HG03460 (cell line): ENCODE results near the gene MAP3K12.

Experiments
- ATAC-seq: cut with Tn5 transposase; IDR thresholded peaks from one replicate; pipeline ENCODE4 v1.9.1; 2021; ENCODE audit not compliant: unreplicated experiment

The MAP3K12 gene

DNA sequence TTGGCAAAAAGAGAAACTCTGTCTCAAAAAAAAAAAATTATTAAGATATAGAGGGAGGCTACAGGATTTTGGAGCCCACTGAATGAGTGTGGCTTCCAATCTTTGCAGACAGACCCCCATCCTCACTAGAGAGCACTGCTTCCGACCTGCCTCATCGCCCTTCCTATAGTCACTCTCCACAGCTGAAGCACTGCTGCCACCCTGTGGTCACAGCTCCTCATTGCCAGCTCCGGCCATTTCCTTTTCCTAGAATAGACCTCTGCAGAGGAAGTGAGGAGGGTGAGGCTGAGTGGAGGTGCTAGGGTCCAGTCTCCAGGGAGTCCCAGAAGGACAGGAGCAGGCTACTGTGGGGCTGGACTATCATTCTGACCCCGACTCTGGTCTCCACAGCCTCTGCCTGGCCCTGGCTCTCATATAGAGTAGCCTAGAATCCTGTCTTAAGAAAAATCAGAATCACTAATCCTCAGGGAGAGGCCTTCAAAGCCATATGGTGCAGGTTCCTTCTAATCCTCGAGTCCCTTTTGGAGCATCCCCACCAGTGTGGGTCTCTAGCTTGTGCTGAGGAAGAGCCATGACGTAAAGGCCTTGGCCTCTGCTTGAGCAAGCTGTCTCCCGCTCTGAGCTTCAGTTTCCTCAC, 9.4 kb upstream of the MAP3K12 start:
- peak; percentile 89 for ATAC-seq

DNA sequence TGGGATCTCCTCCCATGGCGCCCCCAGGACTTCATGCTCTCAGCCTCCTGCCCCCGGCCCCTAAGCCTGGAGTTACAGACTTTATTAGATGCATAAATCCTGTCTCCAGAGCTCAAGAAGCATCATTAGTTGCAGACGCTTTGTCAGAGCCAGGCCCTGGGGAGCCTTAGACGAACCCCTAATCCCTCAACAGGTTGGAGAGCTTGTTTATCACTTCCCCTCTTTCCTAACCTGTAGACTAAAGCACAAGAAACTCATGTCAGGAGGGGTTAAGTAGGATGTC, 8.3 kb upstream of the MAP3K12 start:
- ATAC-seq = no peak

DNA sequence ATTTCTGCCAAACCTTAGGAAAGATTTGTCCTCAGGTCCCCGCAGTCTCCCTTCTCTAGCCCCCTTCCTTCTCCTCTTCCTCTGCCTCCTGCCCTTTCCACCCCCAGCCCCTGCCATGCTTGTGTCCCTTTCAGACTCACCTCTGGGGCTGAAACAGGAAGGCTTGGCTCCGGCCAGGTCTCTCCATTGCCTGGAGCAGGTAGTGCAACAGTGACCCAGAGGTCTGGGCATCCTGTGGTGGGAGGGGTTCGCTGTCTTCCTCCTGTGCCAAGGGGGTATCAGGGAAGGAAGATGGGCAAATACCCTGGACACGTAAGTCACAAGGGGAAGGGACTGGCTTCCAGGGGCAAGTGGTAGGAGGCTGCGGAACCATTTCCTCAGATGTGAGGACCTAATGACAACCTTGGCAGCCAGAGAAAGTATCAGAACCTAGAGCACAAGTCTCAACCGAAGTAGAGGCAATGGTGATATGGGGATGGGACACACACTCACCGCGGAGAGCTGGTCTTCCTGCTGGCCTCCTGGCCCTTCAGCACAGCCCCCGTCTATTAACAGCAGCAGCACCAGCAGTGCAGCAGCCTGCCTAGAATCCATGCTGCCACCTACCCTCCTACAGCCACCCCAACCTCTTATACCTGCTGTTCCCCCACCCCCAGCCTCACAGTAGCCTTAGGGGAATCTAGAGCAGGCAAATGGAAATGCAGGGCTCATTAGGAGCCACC, 7.8 kb upstream of the MAP3K12 start, which contains the start of gene NPFF:
Gene NPFF, minus strand, starts transcription at position 604 of the 722 bp plus-strand sequence. Its CDS starts 10 bp downstream, at position 594.
- ATAC-seq = no peak

DNA sequence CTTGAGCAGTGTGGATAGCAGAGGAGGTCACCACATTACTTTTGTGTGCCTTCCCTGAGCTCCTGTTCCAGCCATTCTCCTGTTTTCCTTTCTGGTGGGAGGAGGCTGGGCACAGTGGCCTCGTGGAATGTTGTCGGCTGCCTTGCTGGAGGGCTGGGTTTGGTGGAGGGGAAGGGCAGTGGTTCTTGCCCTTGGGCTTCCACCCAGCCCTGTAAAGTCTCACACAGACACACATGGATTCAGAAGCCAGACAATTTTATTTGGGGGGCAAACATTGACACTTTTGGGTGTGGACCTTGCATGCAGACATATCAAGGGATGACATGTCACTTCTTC, 7.2 kb upstream of the MAP3K12 start:
- ATAC-seq = no peak

DNA sequence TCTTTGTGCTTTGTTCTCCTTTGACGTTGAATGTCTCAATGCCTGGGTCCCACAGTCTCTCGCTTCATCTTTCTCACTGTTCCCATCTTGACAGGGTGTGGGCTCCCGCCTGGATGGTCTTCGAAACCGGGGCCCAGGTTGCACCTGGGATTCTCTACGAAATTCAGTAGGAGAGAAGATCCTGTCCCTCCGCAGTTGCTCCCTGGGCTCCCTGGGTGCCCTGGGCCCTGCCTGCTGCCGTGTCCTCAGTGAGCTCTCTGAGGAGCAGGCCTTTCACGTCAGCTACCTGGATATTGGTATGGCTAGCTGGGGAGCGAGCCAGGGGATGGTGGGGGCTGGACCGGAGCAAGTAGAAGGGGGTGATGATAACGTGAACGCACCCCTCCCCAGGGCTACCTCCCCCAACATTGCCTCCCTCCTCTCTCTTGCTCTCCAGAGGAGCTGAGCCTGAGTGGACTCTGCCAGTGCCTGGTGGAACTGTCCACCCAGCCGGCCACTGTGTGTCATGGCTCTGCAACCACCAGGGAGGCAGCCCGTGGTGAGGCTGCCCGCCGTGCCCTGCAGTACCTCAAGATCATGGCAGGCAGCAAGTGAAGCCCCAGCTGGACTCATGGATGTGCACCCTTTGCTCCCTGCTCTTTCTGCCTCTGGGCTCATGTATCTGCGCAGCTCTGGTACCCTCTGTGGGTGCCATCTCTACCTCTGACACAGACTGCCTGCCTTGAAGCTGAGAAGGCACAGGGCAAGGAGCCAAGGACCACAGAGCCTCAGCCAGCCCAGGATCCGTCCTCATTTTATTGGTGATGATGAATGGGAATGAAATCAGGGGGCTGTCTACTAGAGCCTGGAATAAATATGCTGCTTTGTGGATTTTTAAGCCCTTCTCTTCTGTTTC, 6.5 kb upstream of the MAP3K12 start:
- ATAC-seq = no peak

DNA sequence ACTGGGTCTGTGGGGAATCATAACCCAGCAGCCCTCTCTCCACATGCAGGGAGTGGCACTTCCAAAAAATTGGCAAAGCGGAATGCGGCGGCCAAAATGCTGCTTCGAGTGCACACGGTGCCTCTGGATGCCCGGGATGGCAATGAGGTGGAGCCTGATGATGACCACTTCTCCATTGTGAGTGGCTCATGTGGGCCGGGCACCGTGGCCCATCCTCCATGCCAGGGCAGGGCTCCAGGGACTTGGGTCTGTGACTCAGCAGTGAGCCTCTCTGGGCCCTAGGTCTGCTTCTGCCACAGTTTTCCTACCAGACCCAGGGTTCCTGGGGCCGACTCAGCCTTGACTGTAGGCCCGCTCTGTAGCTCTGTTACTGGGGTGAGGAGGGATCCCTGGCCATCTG, 5.8 kb upstream of the MAP3K12 start:
- no peak for ATAC-seq

DNA sequence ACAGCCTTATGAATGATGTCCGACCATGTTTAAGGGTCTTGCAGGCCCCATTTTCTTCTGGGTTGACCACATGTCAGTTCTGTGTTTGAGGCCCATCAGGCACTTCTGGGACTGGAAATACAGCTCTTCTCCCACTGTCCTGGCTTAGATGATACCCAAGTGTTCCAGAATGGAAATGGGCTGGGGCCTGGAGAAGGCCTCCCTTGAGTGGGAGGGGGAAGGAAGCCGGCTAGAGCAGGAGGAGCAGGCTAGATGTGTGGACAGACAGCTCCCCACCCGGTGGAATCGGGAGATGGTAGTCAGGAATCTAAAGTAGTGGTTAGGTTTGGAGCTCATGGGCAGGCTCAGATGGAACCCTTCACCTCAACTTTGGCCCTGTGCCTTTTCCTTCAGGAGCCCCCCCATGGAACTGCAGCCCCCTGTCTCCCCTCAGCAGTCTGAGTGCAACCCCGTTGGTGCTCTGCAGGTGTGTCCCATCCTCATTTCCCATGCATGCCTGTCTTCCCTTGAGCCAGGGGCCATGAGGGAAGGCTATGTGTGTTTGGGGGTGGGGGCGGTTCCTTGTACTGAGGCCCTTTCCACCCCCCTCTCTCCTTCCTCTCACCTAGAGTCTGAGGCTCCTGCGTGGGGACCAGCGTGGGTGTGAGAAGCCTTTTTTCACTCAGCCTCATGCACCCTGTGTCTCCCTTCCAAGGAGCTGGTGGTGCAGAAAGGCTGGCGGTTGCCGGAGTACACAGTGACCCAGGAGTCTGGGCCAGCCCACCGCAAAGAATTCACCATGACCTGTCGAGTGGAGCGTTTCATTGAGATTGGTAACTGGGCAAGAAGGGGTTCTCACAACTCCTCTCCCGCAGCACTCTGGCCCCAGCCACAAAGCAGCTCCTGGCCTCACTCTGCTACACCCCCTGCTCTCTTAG, 5.0 kb upstream of the MAP3K12 start:
- ATAC-seq = no peak

DNA sequence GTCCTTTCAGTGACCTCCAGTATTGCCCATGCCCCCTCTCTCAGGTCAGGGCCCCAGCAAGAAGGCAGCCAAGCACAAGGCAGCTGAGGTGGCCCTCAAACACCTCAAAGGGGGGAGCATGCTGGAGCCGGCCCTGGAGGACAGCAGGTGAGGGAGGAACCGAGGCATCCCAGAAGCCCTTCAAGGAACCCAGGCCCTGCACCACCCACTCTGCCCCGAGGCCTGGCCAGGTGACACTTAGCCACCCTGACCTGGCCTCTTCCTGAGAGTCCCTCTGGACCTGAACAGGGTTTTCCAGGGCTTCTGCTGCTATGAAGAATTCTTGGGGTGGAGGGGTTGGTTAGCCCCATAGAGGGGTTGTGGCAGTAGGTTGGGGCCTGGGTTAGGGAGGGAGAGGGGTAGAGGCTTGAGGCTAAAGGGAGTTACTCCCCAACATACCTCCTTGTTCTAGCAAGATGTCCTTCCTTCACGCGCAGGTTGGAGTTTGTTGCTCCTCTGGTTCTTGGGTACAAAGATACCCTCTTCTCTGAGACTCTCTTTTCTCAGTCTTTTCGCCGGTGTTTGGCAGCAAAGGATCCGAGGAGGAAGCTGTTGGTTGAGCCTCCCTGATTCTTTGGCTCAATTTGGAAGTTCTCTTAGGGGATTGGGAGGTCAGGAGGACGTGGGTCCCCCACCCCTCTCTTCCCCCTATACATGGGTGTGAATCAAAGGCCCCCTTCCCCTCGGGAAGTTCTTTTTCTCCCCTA, 3.9 kb upstream of the MAP3K12 start:
- no peak for ATAC-seq

DNA sequence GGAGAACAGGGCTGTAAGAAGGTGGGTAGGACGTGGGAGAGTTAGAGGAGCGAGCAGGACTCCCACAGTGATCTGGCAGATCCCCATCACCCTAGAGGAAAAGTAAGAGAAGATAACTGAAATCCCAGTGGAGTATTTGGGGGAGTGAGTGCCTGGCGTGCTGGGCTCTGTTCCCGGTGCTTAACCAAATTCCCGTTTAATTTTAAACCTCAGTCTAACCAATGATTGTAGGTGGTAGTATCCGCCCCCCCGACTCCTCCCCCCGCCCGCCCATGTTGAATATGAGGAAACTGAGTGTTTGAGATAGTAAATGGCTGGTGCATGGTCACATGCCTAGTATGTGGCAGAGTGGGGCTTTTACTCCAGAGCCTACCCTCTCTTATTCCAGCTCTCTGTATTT, 3.1 kb upstream of the MAP3K12 start:
- no peak for ATAC-seq

DNA sequence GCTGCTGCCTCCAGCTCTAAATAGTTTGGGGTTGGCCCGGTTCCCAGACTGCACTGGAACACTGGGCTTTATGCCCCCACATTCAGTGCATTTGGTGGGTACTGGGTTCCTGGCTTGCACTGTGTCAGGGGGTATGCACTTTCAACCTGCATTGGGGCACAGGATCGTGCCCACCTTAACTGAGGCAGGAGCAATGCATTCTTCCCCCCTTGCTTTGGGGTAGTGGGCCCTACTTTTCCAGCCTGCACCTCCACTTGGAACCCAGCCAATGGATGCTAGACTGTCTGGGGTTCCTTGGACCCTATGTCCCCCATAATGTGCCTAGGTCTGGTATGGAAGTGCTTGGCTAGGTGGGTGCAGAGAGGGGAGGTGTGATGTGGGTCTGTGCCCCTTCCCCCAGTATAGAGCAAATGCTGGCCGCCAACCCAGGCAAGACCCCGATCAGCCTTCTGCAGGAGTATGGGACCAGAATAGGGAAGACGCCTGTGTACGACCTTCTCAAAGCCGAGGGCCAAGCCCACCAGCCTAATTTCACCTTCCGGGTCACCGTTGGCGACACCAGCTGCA, 2.4 kb upstream of the MAP3K12 start:
- ATAC-seq = no peak

DNA sequence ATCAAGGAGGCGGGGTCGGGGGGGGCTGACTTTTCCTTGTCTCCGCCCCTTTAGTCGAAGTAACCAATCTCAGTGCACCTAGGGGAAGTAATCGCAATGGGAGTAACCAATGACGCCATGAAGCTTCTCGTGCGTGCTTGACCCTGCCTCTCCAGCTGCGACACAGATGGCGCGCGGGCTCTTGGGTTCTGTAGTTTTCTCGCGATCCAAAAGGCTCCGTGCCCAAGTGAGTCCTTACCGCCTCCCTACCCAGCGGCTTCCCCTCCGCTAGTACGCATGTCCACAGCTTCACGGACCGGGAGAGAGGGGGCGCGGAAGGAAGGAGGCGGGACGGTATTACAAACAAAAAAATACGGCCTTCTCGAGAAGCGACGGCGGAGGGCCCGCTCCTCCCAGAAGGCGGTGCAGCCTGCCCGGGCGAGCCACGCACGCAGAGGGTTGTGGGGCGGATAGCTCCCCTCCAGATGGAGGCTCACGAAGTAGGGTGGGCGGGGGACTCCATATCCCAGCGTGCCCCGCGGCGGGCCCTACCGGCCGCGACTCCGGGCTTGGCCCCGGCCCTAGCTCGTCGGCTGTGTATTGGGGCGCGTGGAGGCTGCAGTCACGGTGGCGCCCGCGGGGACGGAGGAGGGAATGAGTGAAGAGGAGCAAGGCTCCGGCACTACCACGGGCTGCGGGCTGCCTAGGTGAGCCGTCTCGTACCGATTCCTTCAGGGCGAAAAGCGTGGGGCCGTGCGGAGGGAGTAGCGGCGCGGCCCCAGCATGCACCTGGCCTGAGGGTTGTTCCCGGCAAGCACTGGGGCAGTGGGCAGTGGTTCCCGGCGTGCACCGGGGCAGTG, 1.7 kb upstream of the MAP3K12 start, which contains the start of gene TARBP2:
Gene TARBP2, plus strand, starts transcription at position 508 of the 839 bp plus-strand sequence. Its CDS starts 126 bp downstream, at position 634.
- ATAC-seq = peak; percentile 79

DNA sequence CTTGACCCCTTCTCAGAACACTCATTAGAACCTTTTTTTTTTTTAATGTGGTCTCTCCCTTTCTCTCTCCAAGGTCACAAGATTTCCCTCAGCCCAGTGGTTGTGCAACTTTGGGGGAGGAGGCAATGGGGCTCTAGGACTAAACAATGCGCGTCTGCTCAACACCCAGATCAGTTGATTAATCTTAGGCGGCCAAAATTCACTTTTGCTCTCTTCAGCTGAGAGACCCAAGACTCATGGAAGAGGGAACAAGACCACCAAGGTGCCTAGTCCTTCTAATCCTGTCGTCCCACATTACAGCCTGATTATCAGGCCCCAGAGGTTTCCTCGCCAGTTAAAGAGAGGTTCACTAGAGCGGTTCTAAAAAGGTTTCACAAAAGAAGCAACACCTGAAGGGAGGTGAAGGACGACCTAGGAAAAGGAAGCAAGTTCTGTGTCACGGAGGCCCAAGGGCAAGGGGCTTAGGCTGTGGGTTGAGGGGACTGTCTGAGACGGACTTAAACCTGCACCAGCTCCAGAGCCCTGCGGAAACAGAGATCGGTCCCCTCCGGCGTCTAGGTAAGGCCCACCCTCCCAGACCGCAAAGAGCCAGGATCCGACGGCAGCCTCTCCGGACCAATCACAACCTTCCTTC, 1.0 kb upstream of the MAP3K12 start:
- ATAC-seq = no peak

DNA sequence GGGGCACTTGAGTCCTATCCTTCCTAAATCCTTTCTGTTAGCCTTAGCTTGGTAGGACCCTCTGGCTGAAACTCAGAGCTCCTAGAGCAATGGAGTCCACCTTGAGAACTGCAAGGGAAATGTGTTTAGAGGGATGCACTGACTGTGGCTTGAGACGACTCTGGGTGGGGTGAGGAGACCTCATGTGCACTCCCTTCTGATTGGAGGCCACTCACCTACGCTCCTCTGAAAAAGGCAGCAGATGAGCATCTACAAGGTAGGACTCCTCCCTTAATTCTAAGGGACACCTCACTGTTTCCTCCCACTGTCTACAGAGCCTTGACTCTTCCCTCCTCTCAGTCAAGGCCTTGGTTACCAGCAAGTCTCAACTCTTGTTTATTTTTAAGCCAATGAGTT, 1.0 kb downstream of the MAP3K12 start:
- no peak for ATAC-seq

DNA sequence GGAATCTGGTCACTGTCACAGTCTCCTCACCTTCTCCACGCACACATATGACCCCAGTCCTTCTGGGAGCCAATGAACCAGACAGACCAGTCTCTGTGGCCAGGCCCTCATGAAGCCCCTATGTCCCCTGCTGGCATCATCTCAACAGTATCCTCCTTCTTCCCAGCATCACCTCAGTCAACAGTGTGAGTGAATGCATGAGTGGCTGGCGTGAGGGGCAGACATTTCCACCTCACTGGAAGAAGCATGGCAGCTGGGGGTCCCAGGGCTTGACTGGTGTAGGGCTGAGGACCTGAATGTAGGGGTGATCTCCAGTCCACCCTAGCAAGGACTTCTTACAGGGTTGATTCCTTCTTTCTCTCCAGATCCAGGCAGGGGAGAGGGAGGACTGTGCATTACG, 1.8 kb downstream of the MAP3K12 start:
- ATAC-seq = no peak

DNA sequence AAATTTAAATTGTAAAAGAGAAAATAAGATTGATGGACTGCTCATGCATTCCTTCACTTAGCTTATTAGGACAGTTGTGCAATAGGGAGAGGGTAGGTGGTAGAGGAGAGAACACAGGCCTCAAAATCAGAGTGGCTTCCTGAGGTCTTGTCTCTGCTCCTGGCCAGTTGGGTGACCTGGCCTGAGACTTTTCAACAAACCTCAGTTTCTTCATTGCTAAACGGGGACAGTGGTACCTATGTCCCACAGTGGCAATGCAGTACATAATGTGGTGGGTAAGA, 2.6 kb downstream of the MAP3K12 start:
- no peak for ATAC-seq

DNA sequence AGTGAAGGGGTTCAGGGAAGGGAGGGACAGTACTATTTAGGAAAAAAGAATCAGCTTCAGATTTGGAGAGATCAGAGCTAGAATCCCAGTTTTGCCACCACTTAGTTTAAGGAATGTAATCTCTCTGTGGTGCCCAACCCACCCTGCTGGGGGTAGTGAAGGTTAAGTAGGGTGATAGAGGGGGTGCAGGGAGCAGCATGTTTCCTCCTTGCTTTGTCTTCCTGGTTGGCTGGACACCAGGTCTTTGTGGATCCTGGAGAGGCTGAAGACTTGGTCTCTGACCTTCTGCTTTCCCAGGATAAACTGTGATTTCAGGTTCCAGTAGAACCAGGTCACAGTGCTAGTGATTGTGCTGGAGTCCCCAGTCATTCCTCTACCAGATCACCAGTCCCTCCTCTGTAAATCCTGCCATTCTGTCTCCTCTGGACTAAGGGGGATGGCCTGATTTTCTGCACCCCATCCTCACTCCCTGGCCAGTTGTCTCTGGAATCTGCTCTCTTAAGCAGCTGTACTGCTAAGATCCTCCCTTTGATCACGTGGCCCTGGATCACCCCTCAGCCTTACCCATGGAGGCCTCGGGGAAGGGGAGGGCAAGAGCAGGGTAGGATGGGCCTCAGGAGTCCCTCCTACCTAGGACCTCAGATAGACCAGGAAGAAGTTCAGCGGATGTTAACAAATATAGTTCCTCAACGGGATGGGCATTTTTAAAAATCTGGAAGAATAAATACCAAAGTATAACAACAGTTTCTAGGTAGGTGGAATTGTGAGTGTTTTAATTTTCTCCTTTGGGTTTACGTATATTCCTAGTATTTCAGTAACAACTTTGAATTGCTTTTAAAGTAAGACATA, 3.1 kb downstream of the MAP3K12 start:
- no peak for ATAC-seq

DNA sequence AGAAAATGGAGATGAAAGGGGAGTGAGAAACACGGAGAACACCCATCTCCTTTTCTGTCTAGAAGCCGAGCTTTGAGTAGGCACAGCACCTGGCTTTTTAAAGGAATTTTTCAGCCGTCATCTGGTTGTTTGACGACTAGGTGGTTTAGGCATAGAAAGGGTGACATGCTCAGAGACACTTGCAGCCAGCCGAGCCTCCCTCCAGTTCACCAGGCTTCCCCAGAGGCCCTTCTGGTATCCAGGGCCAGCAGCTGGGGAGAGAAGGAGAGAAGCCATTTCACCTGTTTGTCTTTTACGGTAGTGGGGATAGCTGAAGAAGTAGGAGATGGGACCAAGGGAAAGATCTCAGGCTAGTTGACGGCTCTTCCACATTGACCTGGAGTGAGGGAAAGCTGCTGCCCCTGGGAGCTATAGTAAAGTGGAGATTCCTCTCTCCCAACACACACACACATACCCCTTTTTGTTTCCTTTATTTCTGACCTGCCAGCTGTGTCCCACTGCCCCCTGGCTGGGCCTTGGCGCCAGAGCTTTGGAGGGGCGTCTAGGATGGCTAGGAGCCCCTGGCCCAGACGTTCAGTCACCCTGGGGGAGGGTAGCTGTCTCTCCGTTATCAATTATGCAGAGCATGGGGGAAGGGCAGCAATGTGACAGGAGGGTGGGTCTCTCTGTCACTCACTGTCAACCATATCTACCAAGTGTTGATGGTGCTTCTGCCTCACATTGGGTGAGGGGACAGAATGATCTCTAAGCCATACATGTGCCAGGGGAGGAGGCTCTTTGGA, 5.5 kb downstream of the MAP3K12 start:
- peak; percentile 5 for ATAC-seq
